ENCODE measurements around the gene VEZT.
A peak's percentile ranks its signal among the peaks of the same experiment; 100 is the strongest.
"Not testable (repeated sequence)": the region's sequence is repeated elsewhere in the genome, so short reads cannot be mapped to it uniquely, and the experiment has no call there.

The VEZT gene

DNA sequence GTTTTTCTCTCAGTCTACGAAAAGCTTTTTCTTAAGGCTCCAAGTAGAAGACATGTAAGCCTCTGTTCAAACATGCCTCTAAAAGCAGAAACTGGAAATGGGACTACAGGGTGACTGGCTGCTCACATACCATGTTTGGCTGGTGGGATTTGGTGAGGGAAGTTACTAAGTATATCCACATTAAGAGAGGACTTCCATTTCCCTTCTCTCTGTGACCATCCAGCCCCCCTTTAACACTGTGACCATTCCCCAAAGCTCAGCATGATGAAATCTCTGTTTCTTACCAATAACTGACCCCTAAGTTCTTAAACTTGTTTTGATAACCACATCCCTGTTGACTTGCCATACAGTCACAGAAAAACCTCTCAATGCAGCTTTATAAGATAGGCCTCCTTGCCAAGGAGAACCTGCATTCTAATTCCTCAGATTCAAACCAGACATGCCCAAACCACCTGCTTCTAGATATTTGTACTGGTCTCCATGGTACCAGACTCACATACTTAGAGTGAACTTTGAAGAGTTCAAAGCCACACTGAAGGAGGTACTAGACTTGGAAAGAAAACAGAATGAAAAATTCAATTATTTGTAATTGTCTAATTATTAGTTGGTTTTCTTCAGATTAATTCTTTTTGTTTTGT, 102.2 kb downstream of the VEZT start:
- DNase-seq (ENCODE audit: low spot score) = no peak

DNA sequence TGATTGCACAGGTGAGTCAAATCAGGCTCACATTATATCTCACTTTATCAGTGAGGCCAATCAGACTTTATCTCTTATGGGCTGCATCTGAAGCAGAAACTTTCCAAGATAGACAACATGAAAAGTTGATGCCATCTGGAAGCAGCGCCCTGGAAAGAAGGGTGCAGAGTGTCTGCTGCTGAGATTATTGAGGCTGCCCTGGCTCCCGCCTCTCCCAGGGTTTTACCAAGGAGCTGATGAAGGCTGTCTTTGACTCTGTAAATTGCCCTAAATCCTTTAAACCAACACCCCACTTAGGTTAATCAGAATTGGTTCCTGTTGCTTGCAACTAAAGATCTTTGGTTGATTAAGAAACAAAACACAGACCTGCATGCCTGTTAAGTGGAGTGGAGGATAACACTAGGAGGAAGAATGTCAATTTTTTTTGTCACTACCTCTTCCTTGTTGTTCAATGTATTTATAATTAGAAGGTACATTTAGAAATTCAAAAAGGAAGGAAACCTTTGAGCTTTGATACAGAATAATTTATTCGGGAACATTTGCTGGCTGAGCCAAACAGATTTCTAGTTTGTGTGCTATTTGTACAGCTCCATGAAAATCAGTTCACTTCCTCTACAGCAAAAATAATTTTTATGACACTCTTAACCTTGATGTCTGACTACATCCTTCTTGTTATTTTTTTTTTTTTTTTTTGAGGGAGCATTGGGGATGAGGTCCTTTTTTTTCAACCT, 104.1 kb downstream of the VEZT start:
- DNase-seq (ENCODE audit: low spot score) = no peak

DNA sequence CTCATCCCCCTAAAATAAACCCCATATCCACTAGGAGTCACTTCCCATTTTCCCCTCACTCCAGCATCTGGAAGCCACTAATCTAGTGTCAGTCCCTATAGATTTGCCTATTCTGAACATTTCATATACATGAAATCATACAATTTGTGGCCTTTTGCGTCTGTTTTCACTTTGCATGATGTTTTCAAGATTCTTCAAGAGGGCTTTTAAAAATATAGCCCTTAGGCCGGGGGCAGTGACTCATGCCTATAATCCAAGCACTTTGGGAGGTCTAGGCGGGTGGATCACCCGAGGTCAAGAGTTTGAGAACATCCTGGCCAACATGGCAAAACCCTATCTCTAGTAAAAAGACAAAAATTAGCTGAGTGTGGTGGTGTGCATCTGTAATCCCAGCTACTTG, 104.7 kb downstream of the VEZT start:
- DNase-seq (ENCODE audit: low spot score) = no peak

DNA sequence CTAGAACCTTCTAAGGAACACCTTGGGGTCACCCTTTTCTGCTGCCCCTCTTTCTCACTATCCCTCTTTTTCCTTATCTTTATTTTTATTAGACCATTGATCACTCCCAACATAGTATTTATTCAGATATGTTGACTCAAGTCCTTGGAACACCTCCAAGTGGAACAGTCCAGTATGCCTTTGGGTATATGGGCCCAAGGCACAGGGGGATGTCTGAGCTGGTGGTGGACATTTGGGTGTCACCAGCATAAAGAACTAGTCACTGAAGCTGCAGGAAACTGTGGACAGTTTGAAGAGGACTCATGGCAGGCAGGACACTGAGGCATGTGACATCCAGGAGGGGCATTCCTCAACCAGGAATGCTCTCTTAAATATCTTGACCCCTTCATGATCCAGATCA, 105.6 kb downstream of the VEZT start:
- no peak for DNase-seq (ENCODE audit: low spot score)

DNA sequence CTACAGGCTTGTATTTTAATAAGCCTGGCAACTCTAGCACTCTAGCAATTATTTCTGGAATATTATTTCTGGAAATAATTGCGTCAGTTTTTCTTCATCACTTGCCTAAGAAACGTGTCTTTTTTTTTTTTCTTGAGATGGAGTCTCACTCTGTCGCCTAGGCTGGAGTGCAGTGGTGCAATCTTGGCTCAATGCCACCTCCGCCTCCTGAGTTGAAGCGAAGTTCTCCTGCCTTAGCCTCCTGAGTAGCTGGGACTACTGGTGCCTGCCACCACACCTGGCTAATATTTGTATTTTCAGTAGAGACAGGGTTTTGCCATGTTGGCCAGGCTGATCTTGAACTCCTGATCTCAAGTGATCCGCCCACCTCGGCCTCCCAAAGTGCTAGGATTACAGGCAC, 106.6 kb downstream of the VEZT start:
- DNase-seq (ENCODE audit: low spot score) = not testable (repeated sequence)

DNA sequence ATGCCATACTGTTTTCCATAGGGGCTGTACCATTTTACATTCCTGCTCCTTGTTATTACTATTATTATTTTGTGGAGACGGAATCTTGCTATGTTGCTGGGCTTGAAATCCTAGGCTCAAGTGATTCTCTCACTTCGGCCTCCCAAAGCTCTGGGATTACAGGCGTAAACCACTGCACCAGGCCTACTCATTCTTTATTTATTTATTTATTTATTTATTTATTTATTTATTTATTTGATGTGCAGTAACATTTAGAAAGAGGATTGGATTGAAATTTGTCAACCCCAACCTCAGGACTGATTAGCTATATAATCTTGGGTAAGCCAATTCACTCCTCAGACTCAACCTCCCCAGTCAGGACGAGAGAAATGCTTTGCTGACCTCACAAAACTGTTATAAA, 107.9 kb downstream of the VEZT start:
- no peak for DNase-seq (ENCODE audit: low spot score)

DNA sequence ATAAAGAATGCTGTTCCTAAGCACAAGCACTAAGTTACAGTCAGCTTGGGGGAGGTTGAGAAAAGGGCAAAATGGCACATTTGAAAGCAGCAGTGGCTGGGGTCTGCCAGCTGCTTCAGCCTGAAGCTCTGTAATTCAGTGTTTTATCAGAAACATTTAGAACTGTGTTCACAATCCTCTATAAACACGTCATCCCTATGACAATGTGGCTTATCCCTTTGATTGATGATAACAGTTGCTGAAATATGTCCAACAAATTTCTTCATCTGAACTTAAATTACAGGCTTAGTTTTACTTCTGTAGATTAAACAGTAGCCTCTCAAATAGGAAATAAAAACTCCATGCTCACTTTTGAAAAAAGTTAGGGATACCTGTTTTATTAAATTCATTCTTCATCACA, 108.8 kb downstream of the VEZT start:
- no peak for DNase-seq (ENCODE audit: low spot score)

DNA sequence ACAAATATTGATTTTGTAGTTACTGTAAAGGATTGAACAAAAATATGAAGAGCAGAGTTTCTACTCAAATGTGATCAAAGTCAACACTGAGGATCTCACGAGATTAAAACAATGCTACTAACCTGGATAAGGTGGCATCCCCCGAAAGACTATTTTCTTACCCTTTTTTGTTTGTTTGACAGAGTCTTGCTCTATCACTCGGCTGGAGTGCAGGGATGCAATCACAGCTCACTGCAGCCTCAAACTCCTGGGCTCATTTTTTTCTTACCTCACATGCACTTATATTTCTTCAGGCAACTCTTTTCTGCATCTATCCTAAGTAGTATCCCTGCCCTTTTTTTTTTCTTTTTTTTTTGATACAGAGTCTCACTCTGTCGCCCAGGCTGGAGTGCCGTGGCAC, 109.2 kb downstream of the VEZT start:
- DNase-seq (ENCODE audit: low spot score) = no peak

DNA sequence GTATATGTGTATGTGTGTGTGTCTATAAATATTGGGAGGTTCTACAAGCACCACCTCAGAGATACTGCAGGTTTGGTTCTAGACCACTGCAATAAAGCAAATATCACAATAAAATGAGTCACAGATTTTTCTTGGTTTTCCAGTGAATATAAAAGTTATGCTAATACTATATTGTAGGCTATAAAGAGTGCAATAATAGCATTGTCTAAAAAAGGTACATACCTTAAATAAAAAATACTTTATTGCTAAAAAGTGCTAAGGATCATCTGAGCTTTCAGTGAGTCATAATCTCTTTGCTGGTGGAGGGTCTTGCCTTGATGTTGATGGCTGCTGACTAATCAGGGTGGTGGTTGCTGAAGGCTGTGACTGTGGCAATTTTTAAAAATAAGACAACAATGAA, 111.1 kb downstream of the VEZT start:
- DNase-seq (ENCODE audit: low spot score) = no peak

DNA sequence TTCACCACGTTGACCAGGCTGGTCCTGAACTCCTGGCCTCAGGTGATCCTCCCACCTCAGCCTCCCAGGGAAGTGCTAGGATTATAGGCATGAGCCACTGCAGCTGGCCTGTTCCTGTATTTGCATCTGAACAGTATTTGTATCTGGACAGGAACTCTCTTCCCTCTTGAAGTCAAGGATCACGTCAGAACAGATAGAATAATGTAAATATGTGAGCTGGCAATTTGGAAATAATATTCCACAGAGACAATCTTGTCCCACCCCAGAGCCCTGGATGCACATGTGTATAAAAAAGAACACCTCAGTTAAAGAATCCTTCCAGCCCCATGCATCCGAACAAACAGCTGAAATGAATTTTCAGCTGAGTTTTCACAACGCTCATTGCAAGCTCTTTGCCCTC, 118.3 kb downstream of the VEZT start:
- DNase-seq (ENCODE audit: low spot score) = no peak

DNA sequence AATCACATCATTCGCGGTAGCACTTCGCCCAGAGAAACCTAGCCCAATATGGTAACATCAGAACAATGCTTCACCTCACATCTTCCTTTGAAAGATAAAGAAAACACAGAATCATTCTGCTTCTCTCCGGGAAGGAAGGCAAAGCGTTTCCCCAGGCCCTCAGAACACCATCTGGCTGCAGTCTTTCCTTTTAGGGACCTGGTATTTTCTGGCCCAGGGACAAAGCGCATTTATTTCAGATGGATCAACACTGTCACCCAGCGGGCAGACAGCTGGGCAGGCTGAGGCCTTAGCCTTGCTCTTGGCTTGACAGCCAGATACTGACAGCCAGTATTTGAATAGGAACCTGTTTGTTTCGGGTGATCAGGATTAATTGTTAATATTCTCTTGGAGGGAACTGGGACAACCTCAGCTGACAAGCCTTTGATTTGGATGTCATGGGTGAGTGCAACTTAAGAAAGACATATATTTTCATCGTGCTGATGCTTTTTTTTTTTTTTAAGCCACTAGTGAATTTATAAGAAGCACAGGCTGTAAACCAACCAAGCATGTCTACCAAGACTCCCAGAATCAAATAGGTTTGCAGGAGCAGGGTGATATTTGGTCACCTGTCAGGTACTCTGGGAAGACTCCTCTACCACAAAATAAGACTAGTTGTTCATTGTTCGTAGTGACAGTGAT, 118.9 kb downstream of the VEZT start:
- peak; percentile 86 for DNase-seq (ENCODE audit: low spot score)

DNA sequence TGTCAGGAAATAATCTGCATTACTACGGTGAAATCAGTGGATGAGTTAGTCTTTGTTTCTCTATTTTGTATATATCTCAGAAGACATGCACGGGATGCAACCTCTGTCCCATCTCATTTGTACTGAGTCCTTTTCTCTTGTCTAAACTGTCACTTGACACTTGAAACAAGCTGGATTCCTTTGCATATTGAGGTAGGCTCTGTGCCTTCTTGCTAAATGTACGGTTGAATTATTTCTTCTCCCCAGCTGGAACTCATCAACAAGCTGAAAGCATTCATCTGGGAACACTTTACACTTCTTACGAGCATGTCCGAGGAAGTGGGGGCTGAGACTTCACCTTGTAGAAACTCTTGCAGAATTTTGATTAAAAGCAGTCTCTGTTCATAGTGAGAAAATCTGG, 119.5 kb downstream of the VEZT start:
- no peak for DNase-seq (ENCODE audit: low spot score)

DNA sequence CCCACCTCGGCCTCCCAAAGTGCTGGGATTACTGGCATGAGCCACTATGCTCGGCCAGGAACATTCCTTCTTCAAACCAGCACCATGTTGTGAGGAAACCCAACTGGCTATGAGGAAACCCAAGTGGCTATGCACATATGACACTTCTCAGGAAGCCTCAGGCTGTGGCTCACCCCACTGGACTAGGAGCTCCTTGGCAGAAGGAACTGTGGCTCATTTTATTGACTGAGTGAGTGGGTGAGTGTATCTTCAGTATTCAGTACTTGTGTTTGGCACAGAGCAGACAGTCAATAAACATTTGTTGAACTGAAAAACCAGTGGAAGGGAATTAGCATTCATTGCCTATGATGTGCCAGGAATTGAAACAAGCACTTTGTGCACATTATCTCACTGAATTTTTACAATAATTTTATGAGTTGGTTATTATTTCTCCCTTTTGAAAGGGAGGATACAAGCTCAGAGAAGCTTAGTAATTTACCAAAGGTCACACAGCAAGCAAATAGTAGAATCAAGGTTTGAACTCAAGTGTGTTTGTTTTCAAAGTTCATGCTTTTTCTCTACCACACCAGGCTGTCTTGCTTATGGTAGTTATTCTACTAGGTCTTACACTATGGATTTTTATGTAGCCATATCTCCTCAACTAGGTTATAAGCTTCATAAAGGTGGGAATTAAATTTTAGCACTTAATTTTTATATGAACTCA, 121.6 kb downstream of the VEZT start:
- DNase-seq (ENCODE audit: low spot score) = no peak

DNA sequence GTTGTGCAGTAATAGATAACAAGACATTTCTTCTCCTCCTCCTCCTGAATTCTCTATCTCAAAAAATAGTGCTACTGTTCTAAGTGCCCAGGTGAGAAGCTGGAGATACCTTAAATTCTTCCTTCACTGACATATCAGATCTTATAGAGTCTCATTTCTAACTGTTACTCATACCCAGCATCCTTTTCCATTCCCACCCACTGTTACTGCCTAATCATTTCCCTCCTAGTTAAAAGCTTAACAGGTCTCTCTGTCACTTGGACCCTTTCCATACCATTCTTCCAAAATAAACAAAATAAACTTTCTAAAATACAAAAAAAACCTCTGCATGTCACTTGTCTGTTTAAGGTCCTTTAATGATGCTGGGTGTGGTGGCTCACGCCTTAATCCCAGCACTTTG, 124.4 kb downstream of the VEZT start:
- no peak for DNase-seq (ENCODE audit: low spot score)

DNA sequence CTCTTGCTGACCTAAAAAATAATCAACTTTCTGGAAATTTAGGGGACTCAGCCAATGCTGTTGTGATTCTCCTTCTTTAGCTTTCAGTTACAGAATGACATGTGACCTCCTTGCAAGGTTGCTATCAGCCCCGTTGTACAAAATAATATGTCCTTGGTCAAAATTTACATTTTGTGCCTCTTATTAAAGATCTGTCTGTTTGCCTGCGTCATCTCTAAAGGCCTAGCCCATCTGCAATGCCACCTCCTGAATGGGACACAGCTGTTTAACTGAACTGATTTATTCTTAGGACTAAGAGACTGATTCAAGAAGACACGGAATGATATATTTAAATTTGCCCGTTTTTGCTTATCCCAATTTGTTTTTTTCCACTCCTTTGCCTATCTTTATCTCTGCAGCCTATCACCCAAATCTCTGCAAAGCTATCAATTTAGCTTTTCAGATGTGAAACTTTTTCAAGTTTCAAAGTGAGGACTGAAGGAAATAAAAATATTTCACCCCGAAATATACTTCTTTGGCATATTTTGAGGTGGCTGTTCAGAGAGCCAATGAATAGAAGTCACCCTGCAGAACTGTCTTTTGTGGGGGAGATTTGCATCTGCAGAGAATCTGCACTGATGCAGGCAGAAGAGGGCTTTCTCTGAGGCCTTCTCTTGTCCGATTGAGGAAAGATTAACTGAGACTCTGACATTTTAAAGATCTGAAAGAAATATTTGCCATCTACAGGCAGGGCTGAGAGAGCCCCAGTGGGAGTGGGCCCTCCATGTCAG, 126.0 kb downstream of the VEZT start:
- no peak for DNase-seq (ENCODE audit: low spot score)

DNA sequence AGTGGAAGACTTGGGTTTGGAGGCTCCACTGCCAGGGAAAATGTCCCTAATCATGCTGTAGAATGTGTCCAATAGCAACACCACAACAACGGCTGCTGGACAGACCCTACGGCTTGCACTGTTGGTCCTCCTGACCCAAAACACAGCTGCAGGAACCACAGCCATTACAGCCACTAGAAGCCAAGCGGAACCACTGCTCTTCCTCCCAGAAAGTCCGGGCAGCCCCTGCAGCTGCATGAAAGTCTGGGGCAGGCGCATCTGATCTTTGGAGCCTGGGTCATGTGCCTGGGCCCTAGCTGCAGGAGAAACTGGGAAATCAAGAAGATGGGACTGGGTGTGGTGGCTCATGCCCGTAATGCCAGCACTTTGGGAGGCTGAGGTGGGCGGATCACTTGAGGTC, 131.7 kb downstream of the VEZT start:
- DNase-seq (ENCODE audit: low spot score) = no peak

DNA sequence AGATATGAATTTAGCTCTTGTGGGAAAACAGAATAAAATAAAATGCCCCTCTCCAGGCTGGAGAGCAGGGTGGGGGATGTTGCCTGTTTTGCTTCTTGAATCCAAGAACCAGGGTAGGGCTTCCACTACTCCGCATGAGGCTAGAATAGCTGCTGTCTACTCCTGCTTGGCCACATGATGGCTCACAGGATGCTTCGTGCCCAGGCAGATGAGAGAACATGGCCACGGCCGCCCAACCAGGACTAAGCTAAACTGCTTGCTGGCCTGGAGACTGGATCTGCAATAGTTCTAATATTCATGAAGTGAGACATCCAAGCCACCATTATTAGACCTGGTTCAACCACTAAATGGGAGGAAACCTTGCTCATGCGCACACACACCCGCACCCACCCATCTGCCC, 134.1 kb downstream of the VEZT start:
- no peak for DNase-seq (ENCODE audit: low spot score)

Data from ecto neural progenitor cell (in vitro differentiated cells).